OCI-LY1 (cell line): Measurements from ENCODE around the gene GALNT18.

ENCODE experiments used
- H2AFZ ChIP-seq: fragments of 200-600 bp; sonication (generic), shearing (Covaris generic); 2 replicates; pipeline ENCODE4 v1.6.0; 2014; ENCODE audit warnings: antibody characterized with exemption, mild to moderate bottlenecking, low read length
- H3F3A ChIP-seq: fragments of 200-600 bp; sonication (generic), shearing (Covaris generic); 2 replicates; pipeline ENCODE4 v1.6.0; 2014; ENCODE audit warnings: mild to moderate bottlenecking, antibody characterized with exemption, low read length, moderate library complexity; ENCODE audit not compliant: insufficient read depth
- H3K27ac ChIP-seq: fragments of 200-600 bp; sonication (generic); 2 replicates; pipeline ENCODE4 v1.5.1; 2014; ENCODE audit warnings: low read length, mixed run types, mild to moderate bottlenecking, low read depth; ENCODE audit not compliant: poor library complexity, severe bottlenecking
- H3K27me3 ChIP-seq: fragments of 200-600 bp; sonication (generic); 2 replicates; pipeline ENCODE4 v1.6.0; 2014; ENCODE audit warnings: antibody characterized with exemption, mild to moderate bottlenecking, low read length, moderate library complexity; ENCODE audit not compliant: insufficient read depth
- H3K36me3 ChIP-seq: fragments of 200-600 bp; sonication (generic); 2 replicates; pipeline ENCODE4 v1.6.1; 2014; ENCODE audit warnings: mild to moderate bottlenecking, antibody characterized with exemption, low read length, moderate library complexity, mixed read lengths; ENCODE audit not compliant: insufficient read depth
- H3K4me1 ChIP-seq: fragments of 200-600 bp; sonication (generic); 2 replicates; pipeline ENCODE4 v1.5.1; 2014; ENCODE audit warnings: mild to moderate bottlenecking, low read length, moderate library complexity; ENCODE audit not compliant: insufficient read depth, severe bottlenecking
- H3K4me2 ChIP-seq: fragments of 200-600 bp; sonication (generic), shearing (Covaris generic); 2 replicates; pipeline ENCODE4 v1.6.1; 2014; ENCODE audit warnings: low read length
- H3K4me3 ChIP-seq: fragments of 200-600 bp; sonication (generic); 2 replicates; pipeline ENCODE4 v1.5.1; 2014; ENCODE audit warnings: low read length, low read depth, mild to moderate bottlenecking, mixed read lengths; ENCODE audit not compliant: poor library complexity, severe bottlenecking
- H3K79me2 ChIP-seq: fragments of 200-600 bp; shearing (Covaris generic); 2 replicates; pipeline ENCODE4 v1.6.1; 2016; ENCODE audit warnings: mixed run types, low read length, mixed read lengths; ENCODE audit not compliant: insufficient read depth
- H3K9ac ChIP-seq: fragments of 200-600 bp; sonication (generic), shearing (Covaris generic); 2 replicates; pipeline ENCODE4 v1.6.1; 2014; ENCODE audit warnings: mild to moderate bottlenecking, low read length, mixed read lengths
- H3K9me2 ChIP-seq: fragments of 200-600 bp; sonication (generic), shearing (Covaris generic); 2 replicates; pipeline ENCODE4 v1.6.1; 2014; ENCODE audit warnings: low read depth, mild to moderate bottlenecking, low read length, mixed read lengths
- H3K9me3 ChIP-seq: fragments of 200-600 bp; shearing (Covaris generic); 2 replicates; pipeline ENCODE4 v1.6.1; 2014; ENCODE audit warnings: low read length, mixed read lengths
- H4K20me1 ChIP-seq: fragments of 200-600 bp; sonication (generic), shearing (Covaris generic); 2 replicates; pipeline ENCODE4 v1.6.0; 2016; ENCODE audit warnings: mild to moderate bottlenecking, low read length; ENCODE audit not compliant: insufficient read depth
- CTCF ChIP-seq: fragments of 200-600 bp; sonication (generic), shearing (Covaris generic); IDR thresholded peaks from 2 replicates; pipeline ENCODE4 v1.5.1; 2017; ENCODE audit warnings: mild to moderate bottlenecking, antibody characterized with exemption, low read length, moderate library complexity, mixed read lengths
- EZH2 ChIP-seq: fragments of 200-600 bp; sonication (generic), shearing (Covaris generic); IDR thresholded peaks from 2 replicates; pipeline ENCODE4 v1.8.0; 2017; ENCODE audit warnings: borderline replicate concordance, mixed run types, mild to moderate bottlenecking, antibody characterized with exemption, low read length, moderate library complexity, mixed read lengths

The GALNT18 gene

GRCh38 chr11:11478687-11479086 is 143.1 kb downstream of the GALNT18 start:
- Histone ChIP-seq H3K4me3 (no peak overlapping the region), H3K4me2 (no peak overlapping the region), H3K9me3 (no peaks in the 10 kb centered on the region), H3K9me2 (no peaks in the 10 kb centered on the region), H3K9ac (no peak overlapping the region), H2AFZ (no peak overlapping the region), H3F3A (no peaks in the 10 kb centered on the region), H3K4me1 (no peaks in the 10 kb centered on the region), H4K20me1 (no peaks in the 10 kb centered on the region), H3K79me2 (no peaks in the 10 kb centered on the region), H3K27ac (no peak overlapping the region), H3K27me3 (no peaks in the 10 kb centered on the region), H3K36me3 (no peaks in the 10 kb centered on the region)
- TF ChIP-seq CTCF: no peak
- no peak for TF ChIP-seq EZH2

- no peaks in the 10 kb centered on the region for H3F3A ChIP-seq
- no peaks in the 10 kb centered on the region for H3K9me2 ChIP-seq
- no peaks in the 10 kb centered on the region for H3K4me1 ChIP-seq
- no peaks in the 10 kb centered on the region for H4K20me1 ChIP-seq
- H3K27ac ChIP-seq: no peak overlapping the region
- TF ChIP-seq CTCF (no peak), EZH2 (no peak)
- H3K79me2 ChIP-seq: no peaks in the 10 kb centered on the region
- H3K4me2 ChIP-seq: no peak overlapping the region
- H3K9ac ChIP-seq: no peak overlapping the region
- no peak overlapping the region for H3K4me3 ChIP-seq
- H3K9me3 ChIP-seq: no peaks in the 10 kb centered on the region
- no peaks in the 10 kb centered on the region for H3K27me3 ChIP-seq
- H2AFZ ChIP-seq: no peak overlapping the region
- H3K36me3 ChIP-seq: no peaks in the 10 kb centered on the region
Observed at GRCh38 chr11:11477695-11478420, 143.9 kb downstream of the GALNT18 start.

- Histone ChIP-seq H3F3A (no peaks in the 10 kb centered on the region), H3K36me3 (no peaks in the 10 kb centered on the region), H3K79me2 (no peaks in the 10 kb centered on the region), H3K9ac (no peak overlapping the region), H3K9me2 (no peaks in the 10 kb centered on the region), H3K4me2 (no peak overlapping the region), H3K4me1 (no peaks in the 10 kb centered on the region), H3K27me3 (no peaks in the 10 kb centered on the region), H4K20me1 (no peaks in the 10 kb centered on the region), H3K9me3 (no peaks in the 10 kb centered on the region), H3K27ac (no peak overlapping the region), H2AFZ (no peak overlapping the region), H3K4me3 (no peak overlapping the region)
- no peak for TF ChIP-seq EZH2
- TF ChIP-seq CTCF: no peak
Observed at GRCh38 chr11:11476971-11477645, 144.7 kb downstream of the GALNT18 start.
